K562 (cell line): Measurements from ENCODE around the gene NCDN. TPM values are rescaled to one million over a fixed set of nuclear protein-coding genes. Genes with fewer than 3 reads are reported as not detected.

Experiments
- ATAC-seq: fragments of 200-7000 bp; cut with Tn5 transposase; 3 replicates; pipeline ENCODE4 v1.9.1; 2020; ENCODE audit warnings: moderate library complexity
- BruUV-seq: library from RNA; stranded (reverse); fragments of 400-500 nt; replicated peaks from 2 replicates; lab custom pipeline; 2021; lab: Mats Ljungman, UMichigan
- CTCF ChIA-PET: fragments of 300-600 bp; formaldehyde crosslinking; extraction: SDS; loops from one replicate; lab custom pipeline; 2021; ENCODE audit warnings: low intra/inter-chr PET ratio; lab: Yijun Ruan, JAX
- POLR2A ChIA-PET: fragments of 300-600, 350-650 bp; sonication (Branson Sonifier 250); formaldehyde crosslinking; extraction: SDS; loops from one replicate; lab custom pipeline; 2021; ENCODE audit warnings: antibody characterized with exemption, inconsistent platforms; lab: Yijun Ruan, JAX
- DNase-seq, 4 experiments: peaks; one replicate each; pipeline versions ENCODE4 v3.0.0 to v3.0.0-alpha.2; 2011 to 2018; ENCODE audit warnings: low spot score in 3 of 4, mixed read lengths in 3 of 4; ENCODE audit errors: extremely low read depth in 1 of 4
- FAIRE-seq: peaks from 2 replicates; lab custom pipeline; 2011; peaks lifted over from hg19 to GRCh38; lab: Jason Lieb, UNC
- H2AFZ ChIP-seq: 2 replicates; pipeline ENCODE4 v1.6.0; 2011; ENCODE audit warnings: low read depth, low read length, control low read depth, inconsistent platforms
- H3K27ac ChIP-seq: fragments of 200-600 bp; 3 replicates; pipeline ENCODE4 v1.8.0; 2011; ENCODE audit warnings: low read depth, mild to moderate bottlenecking, control low read depth, inconsistent platforms, low read length, moderate library complexity, mixed read lengths; ENCODE audit errors: extremely low read depth
- H3K27me3 ChIP-seq, 2 experiments: fragments of 300-600 bp in 1 of 2; 2 replicates in 1 of 2; 3 replicates in 1 of 2; pipeline versions ENCODE4 v1.6.0 to v1.8.0; 2011; ENCODE audit warnings: inconsistent platforms in 2 of 2, low read length in 2 of 2, mild to moderate bottlenecking in 1 of 2, mixed read lengths in 1 of 2, moderate library complexity in 1 of 2; ENCODE audit not compliant: control insufficient read depth in 2 of 2, insufficient read depth in 2 of 2
- H3K36me3 ChIP-seq: fragments of 300-600 bp; 3 replicates; pipeline ENCODE4 v1.8.0; 2011; ENCODE audit warnings: mild to moderate bottlenecking, low read length, inconsistent platforms; ENCODE audit not compliant: control insufficient read depth, insufficient read depth
- H3K4me1 ChIP-seq, 2 experiments: fragments of 200-600 bp in 1 of 2; replicated peaks in 1 of 2; 2 replicates in 1 of 2; 3 replicates in 1 of 2; pipeline versions ENCODE4 v1.5.1 to v1.8.0; 2011; ENCODE audit warnings: inconsistent platforms in 2 of 2, low read length in 2 of 2, mild to moderate bottlenecking in 1 of 2, mixed read lengths in 1 of 2, moderate library complexity in 1 of 2; ENCODE audit not compliant: control insufficient read depth in 2 of 2, insufficient read depth in 2 of 2
- H3K4me2 ChIP-seq: 2 replicates; pipeline ENCODE4 v1.6.1; 2011; ENCODE audit warnings: low read length, control low read depth, inconsistent platforms, mixed read lengths; ENCODE audit not compliant: insufficient read depth
- H3K4me3 ChIP-seq: fragments of 200-600 bp; sonication (generic), shearing (Covaris generic); 2 replicates; pipeline ENCODE4 v1.5.1; 2016; ENCODE audit warnings: control low read depth, inconsistent platforms
- H3K79me2 ChIP-seq: fragments of 200-600 bp; 3 replicates; pipeline ENCODE4 v1.8.0; 2011; ENCODE audit warnings: low read length, inconsistent platforms; ENCODE audit not compliant: control insufficient read depth, insufficient read depth
- H3K9ac ChIP-seq, 2 experiments: 2 replicates each; pipeline versions ENCODE4 v1.6.0 to v1.6.1; 2011; ENCODE audit warnings: low read depth in 2 of 2, low read length in 2 of 2, control low read depth in 1 of 2, inconsistent platforms in 1 of 2, mild to moderate bottlenecking in 1 of 2, mixed read lengths in 1 of 2; ENCODE audit not compliant: insufficient read depth in 1 of 2
- H3K9me1 ChIP-seq: one replicate; pipeline ENCODE4 v1.6.0; 2011; ENCODE audit warnings: inconsistent platforms, mild to moderate bottlenecking, low read length, moderate library complexity; ENCODE audit not compliant: control insufficient read depth, insufficient read depth
- H3K9me3 ChIP-seq: replicated peaks from 2 replicates; pipeline ENCODE4 v1.5.1; 2011; ENCODE audit warnings: low read depth, low read length, inconsistent platforms; ENCODE audit not compliant: control insufficient read depth, insufficient read depth
- H4K20me1 ChIP-seq: replicated peaks from 2 replicates; pipeline ENCODE4 v1.6.1; 2011; ENCODE audit warnings: low read length, inconsistent platforms, mixed read lengths; ENCODE audit not compliant: control insufficient read depth, insufficient read depth
- ARID1B ChIP-seq: fragments of 450-650 bp; IDR thresholded peaks from 2 replicates; pipeline ENCODE4 v1.6.1; 2016; ENCODE audit warnings: antibody characterized with exemption, mild to moderate bottlenecking, inconsistent platforms
- CHD4 ChIP-seq: fragments of 200-600 bp; sonication (generic); IDR thresholded peaks from 3 replicates; pipeline ENCODE4 v1.6.1; 2012; ENCODE audit warnings: low read depth, mild to moderate bottlenecking, mixed read lengths, low read length, inconsistent platforms; ENCODE audit not compliant: insufficient read depth, insufficient replicate concordance, poor library complexity, severe bottlenecking
- FOSL1 ChIP-seq: fragments of 200-800 bp; sonication (Bioruptor generic); conservative IDR thresholded peaks from 2 replicates; pipeline ENCODE4 v1.6.1; 2016; ENCODE audit warnings: missing genetic modification characterization, missing compliant biosample characterization
- JUN ChIP-seq, 2 experiments: sonication (generic) in 1 of 2; formaldehyde crosslinking in 1 of 2; IDR thresholded peaks; 2 replicates each; pipeline versions ENCODE4 v1.6.1 to v1.8.0; 2012 to 2022; ENCODE audit warnings: borderline replicate concordance in 2 of 2, mild to moderate bottlenecking in 2 of 2, improper control_type of control experiment in 1 of 2, low read depth in 1 of 2, low read length in 1 of 2, missing genetic modification reagents in 1 of 2
- LCOR ChIP-seq: sonication (generic); formaldehyde crosslinking; IDR thresholded peaks from 2 replicates; pipeline ENCODE4 v1.8.0; 2022; ENCODE audit warnings: mild to moderate bottlenecking, missing genetic modification reagents
- PML ChIP-seq: IDR thresholded peaks from 2 replicates; pipeline ENCODE4 v1.6.1; 2012; ENCODE audit warnings: low read length, inconsistent platforms
- POLR3G ChIP-seq: IDR thresholded peaks from 2 replicates; pipeline ENCODE4 v1.6.1; 2011; ENCODE audit not compliant: insufficient read length, insufficient replicate concordance; ENCODE audit errors: extremely low read depth
- RBM39 ChIP-seq: fragments of 200-400 bp; formaldehyde crosslinking; optimal IDR thresholded peaks from 2 replicates; pipeline ENCODE3; 2018; ENCODE audit warnings: low read depth, low read length
- SMARCE1 ChIP-seq: fragments of 450-650 bp; IDR thresholded peaks from 2 replicates; pipeline ENCODE4 v1.7.1; 2016; ENCODE audit warnings: mild to moderate bottlenecking
- SOX6 ChIP-seq: fragments of 450-650 bp; IDR thresholded peaks from 2 replicates; pipeline ENCODE4 v1.6.1; 2014; ENCODE audit warnings: mild to moderate bottlenecking
- ZEB2 ChIP-seq: fragments of 450-650 bp; IDR thresholded peaks from 2 replicates; pipeline ENCODE4 v1.6.1; 2016
- ZFP30 ChIP-seq: fragments of 250-450 bp; sonication (Bioruptor Pico); IDR thresholded peaks from 2 replicates; pipeline ENCODE4 v1.8.0; 2022; ENCODE audit warnings: moderate library complexity, mild to moderate bottlenecking, inconsistent platforms, borderline replicate concordance
- WGBS: fragments of 100-300 bp; shearing (Covaris generic); methylation state at CpG from one replicate; pipeline ENCODE4 v1.1.6; 2016; ENCODE audit warnings: low coverage, mixed read lengths; ENCODE audit not compliant: insufficient coverage; ENCODE audit errors: missing lambda C conversion rate; 5-methylcytosine and 5-hydroxymethylcytosine counted together
- in situ Hi-C: fragments of 300-500 bp; cut with MboI; formaldehyde crosslinking; loops from 4 replicates; pipeline ENCODE4 v1.15.0; 2018; ENCODE audit warnings: inconsistent platforms, mixed read lengths
- intact Hi-C: fragments of 100-400 bp; cut with micrococcal nuclease; formaldehyde crosslinking; loops from 2 replicates; pipeline ENCODE4 v1.14.2; 2022
- polyA plus RNA-seq, 8 experiments: library from polyadenylated mRNA; depleted of rRNA in 4 of 8; stranded (reverse) in 5 of 8; unstranded in 3 of 8; fragments of >200 nt; fragmentation: Nextera tagmentation in 2 of 8; fragmentation: Illumina TruSeq in 1 of 8; extraction: Ambion mirVana in 2 of 8; extraction: Trizol in 1 of 8; gene quantifications; 2 replicates each; pipeline versions ENCODE4 v1.2.1 to v1.2.3, GENCODE V29; 2011 to 2014; ENCODE audit warnings: inconsistent platforms in 1 of 8, missing spikeins in 1 of 8
- total RNA-seq, 7 experiments: library from RNA; depleted of rRNA in 6 of 7; stranded (reverse); fragments of >200 nt in 6 of 7; fragmentation: Illumina TruSeq in 2 of 7; extraction: Trizol in 2 of 7; gene quantifications; 2 replicates each; pipeline versions ENCODE4 v1.2.1 to v1.2.3, GENCODE V29; 2011 to 2021; ENCODE audit warnings: low replicate concordance in 1 of 7
- TF ChIP-seq, protein P1 (sequence below): fragments of 450-650 bp; IDR thresholded peaks from 2 replicates; pipeline ENCODE4 v1.6.1; 2017; ENCODE audit warnings: antibody characterized with exemption, mild to moderate bottlenecking
- TF ChIP-seq, protein P2 (sequence below): fragments of 200-400 bp; formaldehyde crosslinking; IDR thresholded peaks from 2 replicates; pipeline ENCODE4 v1.6.1; 2017; ENCODE audit warnings: mild to moderate bottlenecking, low read depth, low read length, moderate library complexity

Gene NCDN
- total and polyA plus RNA-seq, 9 of the 15 experiments (the other 6 are each of a cell fraction or from before 2014, with no cell fraction given) = 1.9 to 35.1 (median 10.7) TPM

GRCh38 chr1:35570589-35571137, 13.1 kb downstream of the NCDN start:
- H3K27me3 ChIP-seq = peaks cover 3 to 18% of the 10 kb centered on the region in 2 experiments; a peak in 4 of 5 replicates
- FAIRE-seq = peak; percentile 32
- no TSS peak for BruUV-seq
- ATAC-seq = peak; percentile 9; the same call in 1 of the 3 replicates
- in situ Hi-C loops = no loop called here
- 12% methylated on average over 9 of the region's 10 CpGs for WGBS
- H3K36me3 ChIP-seq = peaks cover 3% of the 10 kb centered on the region; the same call in 1 of the 3 replicates
- 0 out of 2 replicates have a peak, but pooled peaks cover 9% of the 10 kb centered on the region for H4K20me1 ChIP-seq
- H2AFZ ChIP-seq = no peak overlapping the region
- H3K4me3 ChIP-seq = no peak overlapping the region
- POLR2A ChIA-PET = interaction anchor here (0.6 to 1.4 kb wide), 6 partner anchors 12 to 1701 kb away, joined by 3 to 5 read pairs (median 3); no protein-coding TSS in a partner anchor
- no peak overlapping the region for H3K27ac ChIP-seq
- H3K79me2 ChIP-seq = no peaks in the 10 kb centered on the region
- no peak overlapping the region for H3K4me2 ChIP-seq
- intact Hi-C loops = loop anchor here (1.0 kb wide), 1 partner anchor 76 kb away; no protein-coding TSS in a partner anchor
- CTCF ChIA-PET = interaction anchor here (0.8 to 2.7 kb wide), 4 partner anchors 112 to 204 kb away, joined by 3 to 31 read pairs (median 4); no protein-coding TSS in a partner anchor
- H3K9ac ChIP-seq = no peak overlapping the region
- peak in 1 of 4 experiments; percentile 29 for DNase-seq
- peaks cover 3 to 19% of the 10 kb centered on the region in 2 experiments; a peak in 2 of 5 replicates for H3K4me1 ChIP-seq
- H3K9me3 ChIP-seq = no peaks in the 10 kb centered on the region
- H3K9me1 ChIP-seq = no peaks in the 10 kb centered on the region
- no peak for TF ChIP-seq POLR3G
- no peak for TF ChIP-seq RBM39
- TF ChIP-seq, protein P1, sequence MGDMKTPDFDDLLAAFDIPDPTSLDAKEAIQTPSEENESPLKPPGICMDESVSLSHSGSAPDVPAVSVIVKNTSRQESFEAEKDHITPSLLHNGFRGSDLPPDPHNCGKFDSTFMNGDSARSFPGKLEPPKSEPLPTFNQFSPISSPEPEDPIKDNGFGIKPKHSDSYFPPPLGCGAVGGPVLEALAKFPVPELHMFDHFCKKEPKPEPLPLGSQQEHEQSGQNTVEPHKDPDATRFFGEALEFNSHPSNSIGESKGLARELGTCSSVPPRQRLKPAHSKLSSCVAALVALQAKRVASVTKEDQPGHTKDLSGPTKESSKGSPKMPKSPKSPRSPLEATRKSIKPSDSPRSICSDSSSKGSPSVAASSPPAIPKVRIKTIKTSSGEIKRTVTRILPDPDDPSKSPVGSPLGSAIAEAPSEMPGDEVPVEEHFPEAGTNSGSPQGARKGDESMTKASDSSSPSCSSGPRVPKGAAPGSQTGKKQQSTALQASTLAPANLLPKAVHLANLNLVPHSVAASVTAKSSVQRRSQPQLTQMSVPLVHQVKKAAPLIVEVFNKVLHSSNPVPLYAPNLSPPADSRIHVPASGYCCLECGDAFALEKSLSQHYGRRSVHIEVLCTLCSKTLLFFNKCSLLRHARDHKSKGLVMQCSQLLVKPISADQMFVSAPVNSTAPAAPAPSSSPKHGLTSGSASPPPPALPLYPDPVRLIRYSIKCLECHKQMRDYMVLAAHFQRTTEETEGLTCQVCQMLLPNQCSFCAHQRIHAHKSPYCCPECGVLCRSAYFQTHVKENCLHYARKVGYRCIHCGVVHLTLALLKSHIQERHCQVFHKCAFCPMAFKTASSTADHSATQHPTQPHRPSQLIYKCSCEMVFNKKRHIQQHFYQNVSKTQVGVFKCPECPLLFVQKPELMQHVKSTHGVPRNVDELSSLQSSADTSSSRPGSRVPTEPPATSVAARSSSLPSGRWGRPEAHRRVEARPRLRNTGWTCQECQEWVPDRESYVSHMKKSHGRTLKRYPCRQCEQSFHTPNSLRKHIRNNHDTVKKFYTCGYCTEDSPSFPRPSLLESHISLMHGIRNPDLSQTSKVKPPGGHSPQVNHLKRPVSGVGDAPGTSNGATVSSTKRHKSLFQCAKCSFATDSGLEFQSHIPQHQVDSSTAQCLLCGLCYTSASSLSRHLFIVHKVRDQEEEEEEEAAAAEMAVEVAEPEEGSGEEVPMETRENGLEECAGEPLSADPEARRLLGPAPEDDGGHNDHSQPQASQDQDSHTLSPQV = no peak
- no peak for TF ChIP-seq CHD4
- TF ChIP-seq SOX6 = peak; percentile 49; the same call in 1 of the 2 replicates
- peak; percentile 70 for TF ChIP-seq ARID1B
- no peak for TF ChIP-seq ZFP30 (CRISPR knock-in tag)
- 0 out of 2 replicates have a peak, but pooled peaks have one; percentile 22 for TF ChIP-seq JUN (IDR thresholded peaks at IDR 0.05; ENCODE audit: borderline replicate concordance, low read depth, low read length)
- TF ChIP-seq JUN (CRISPR knock-in tag; IDR thresholded peaks at IDR 0.05; ENCODE audit: borderline replicate concordance) = no peak
- TF ChIP-seq, protein P2, sequence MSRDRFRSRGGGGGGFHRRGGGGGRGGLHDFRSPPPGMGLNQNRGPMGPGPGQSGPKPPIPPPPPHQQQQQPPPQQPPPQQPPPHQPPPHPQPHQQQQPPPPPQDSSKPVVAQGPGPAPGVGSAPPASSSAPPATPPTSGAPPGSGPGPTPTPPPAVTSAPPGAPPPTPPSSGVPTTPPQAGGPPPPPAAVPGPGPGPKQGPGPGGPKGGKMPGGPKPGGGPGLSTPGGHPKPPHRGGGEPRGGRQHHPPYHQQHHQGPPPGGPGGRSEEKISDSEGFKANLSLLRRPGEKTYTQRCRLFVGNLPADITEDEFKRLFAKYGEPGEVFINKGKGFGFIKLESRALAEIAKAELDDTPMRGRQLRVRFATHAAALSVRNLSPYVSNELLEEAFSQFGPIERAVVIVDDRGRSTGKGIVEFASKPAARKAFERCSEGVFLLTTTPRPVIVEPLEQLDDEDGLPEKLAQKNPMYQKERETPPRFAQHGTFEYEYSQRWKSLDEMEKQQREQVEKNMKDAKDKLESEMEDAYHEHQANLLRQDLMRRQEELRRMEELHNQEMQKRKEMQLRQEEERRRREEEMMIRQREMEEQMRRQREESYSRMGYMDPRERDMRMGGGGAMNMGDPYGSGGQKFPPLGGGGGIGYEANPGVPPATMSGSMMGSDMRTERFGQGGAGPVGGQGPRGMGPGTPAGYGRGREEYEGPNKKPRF = no peak
- peak; percentile 86 for TF ChIP-seq FOSL1
- peak; percentile 71; the same call in 1 of the 2 replicates for TF ChIP-seq SMARCE1
- 0 out of 2 replicates have a peak, but pooled peaks have one; percentile 39 for TF ChIP-seq LCOR (CRISPR knock-in tag)
- peak; percentile 86; the same call in 1 of the 2 replicates for TF ChIP-seq ZEB2
- no peak for TF ChIP-seq PML
